KBM-7 (cell line): Measurements from ENCODE around the gene KCNK6.
"Not testable (repeated sequence)": the region's sequence is repeated elsewhere in the genome, so short reads cannot be mapped to it uniquely, and the experiment has no call there.

Experiments used
- DNase-seq: peaks from one replicate; pipeline ENCODE4 v3.0.0-alpha.2; 2015
- in situ Hi-C: fragments of 300-500 bp; cut with MboI; formaldehyde crosslinking; loops from 2 replicates; pipeline ENCODE4 v1.14.3; 2020; ENCODE audit warnings: low sequenced_read_pairs, low pct_unique_long_range_greater_than_20kb, mixed read lengths

The KCNK6 gene

DNA sequence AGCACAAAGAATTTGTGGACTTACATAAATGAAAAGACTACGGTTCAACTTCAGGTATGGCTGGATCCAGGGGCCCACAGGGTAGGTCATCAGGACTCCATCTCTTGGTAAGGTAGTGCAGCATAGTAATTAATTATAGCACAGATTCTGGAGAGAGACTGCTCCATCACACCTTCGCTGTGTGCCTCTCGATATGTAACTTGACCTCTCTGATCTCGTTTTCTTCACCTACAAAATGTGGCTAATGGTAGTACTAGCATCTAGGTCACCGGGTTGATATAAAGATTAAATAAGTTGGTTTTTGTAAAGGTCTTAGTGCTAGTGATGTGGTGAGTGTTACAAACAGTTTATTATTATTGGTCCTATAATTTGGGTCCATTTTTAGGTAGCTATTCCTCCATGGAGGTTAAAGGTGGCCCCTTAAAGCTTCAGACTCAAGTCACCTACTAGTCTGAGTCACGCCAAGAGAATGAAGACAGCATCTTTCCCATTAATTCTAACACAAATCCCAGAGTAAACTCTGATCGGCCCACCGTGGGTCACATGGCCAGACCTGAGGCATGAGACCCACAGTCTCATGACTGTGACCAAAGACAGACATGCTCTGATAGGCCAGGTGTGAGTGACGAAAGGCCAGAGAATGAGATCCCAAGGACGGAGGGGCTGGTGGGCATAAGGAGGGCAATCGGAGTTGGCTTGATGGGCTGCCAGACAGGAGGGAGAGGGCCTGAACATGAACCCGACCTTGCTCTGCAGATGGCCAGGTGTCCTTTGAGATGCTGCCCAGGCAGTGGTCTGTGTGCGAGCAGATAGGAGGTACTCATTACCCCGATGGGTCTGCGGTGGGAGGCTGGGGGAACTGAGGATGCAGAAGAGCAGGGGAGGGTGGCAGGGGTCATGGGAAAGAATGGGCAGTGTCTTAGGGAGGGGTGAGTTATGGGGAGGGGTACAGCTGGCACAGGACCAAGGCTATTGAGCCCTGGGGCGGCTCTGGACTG, 36.4 kb downstream of the KCNK6 start:
- DNase-seq, result no peak
- in situ Hi-C loops, result no loop called here

DNA sequence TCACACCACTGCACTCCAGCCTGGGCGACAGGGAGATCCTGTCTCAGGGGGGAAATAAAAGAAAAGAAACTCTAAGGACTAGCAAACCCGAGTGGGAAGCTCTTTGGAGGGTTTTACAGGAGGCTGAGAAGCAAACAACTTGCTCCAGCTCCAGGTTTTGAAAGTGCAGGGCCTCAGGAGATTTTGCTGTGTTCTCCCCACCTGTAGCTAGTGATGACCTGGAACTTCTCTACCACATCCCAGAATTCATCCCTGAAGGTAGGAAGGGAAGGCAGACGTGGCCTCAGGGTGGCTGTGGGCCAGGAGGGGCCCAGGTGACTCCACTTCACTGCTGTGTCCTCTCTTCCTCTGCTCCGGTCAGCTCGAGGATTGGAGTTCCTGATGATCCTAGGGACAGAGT, 38.4 kb downstream of the KCNK6 start:
- in situ Hi-C loops, result no loop called here

GRCh38 chr19:38359242-38360021, 39.8 kb downstream of the KCNK6 start:
- no peak for DNase-seq
- in situ Hi-C loops, result no loop called here

More for the DNA sequence above, 38.4 kb downstream of the KCNK6 start:
- no peak for DNase-seq

DNA sequence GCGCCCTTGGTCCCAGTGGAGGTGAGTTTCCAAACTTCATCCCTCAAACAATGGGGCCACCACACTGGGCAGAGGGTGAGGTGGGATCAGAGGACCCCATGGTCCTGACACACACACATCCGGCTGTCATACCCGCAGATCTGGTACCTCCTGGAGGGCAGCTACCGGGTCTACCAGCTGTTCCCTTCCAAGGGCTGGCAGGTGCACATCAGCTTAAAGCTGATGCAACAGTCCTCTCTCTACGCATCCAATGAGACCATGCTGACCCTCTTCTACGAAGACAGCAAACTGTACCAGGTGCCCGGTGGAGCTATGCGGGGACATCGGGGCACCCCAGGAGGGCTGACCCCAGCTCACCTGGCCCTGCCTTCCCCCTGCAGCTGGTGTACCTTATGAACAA, 40.7 kb downstream of the KCNK6 start:
- in situ Hi-C loops, result no loop called here

GRCh38 chr19:38360839-38361631, 41.4 kb downstream of the KCNK6 start:
- no peak for DNase-seq
- in situ Hi-C loops, result no loop called here

More for the DNA sequence above, 40.7 kb downstream of the KCNK6 start:
- no peak for DNase-seq

DNA sequence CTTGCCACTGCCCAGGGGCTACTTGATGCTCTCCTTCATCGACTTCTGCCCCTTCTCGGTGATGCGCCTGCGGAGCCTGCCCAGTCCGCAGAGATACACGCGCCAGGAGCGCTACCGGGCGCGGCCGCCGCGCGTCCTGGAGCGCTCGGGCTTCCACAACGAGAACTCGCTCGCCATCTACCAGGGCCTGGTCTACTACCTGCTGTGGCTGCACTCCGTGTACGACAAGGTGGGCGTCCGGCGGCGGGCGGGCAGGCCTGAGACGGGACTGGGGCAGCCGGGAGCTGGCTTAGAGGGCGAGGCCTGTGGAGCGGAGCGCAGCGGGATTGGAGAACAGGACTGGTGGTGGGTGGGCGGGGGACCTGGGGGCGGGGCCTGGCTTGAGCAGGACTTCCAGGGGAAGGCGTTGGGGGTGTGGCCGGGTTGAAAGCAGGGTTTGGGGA, 42.0 kb downstream of the KCNK6 start:
- peak; percentile 88 for DNase-seq
- in situ Hi-C loops, result no loop called here

- peak; percentile 90 for DNase-seq
- in situ Hi-C loops, result no loop called here
Measured at GRCh38 chr19:38362076-38362945, 42.7 kb downstream of the KCNK6 start.

DNA sequence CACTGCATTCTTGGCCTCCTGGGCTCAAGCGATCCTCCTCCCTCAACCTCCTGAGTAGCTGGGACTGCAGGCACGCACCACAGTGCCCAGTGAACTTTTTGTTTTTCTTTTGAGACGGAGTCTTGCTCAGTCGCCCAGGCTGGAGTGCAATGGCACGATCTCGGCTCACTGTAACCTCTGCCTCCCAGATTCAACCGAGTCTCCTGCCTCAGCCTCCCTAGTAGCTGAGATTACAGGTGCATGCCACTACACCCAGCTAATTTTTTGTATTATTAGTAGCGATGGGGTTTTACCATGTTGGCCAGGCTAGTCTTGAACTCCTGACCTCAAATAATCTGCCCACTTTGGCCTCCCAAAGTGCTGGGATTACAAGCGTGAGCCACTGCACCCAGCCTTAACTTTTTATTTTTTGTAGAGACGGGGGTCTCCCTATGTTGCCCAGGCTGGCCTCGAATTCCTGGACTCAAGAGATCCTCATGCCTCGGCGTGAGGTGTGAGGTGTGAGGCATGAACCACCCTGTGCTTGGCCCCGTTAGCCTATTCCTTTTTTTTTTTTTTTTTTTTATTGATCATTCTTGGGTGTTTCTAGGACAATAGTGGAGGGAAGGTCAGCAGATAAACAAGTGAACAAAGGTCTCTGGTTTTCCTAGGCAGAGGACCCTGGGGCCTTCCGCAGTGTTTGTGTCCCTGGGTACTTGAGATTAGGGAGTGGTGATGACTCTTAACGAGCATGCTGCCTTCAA, 43.5 kb downstream of the KCNK6 start:
- DNase-seq, in situ Hi-C loops: not testable (repeated sequence)

- in situ Hi-C loops, result no loop called here
- DNase-seq, result no peak
Measured at GRCh38 chr19:38367041-38367440, 47.4 kb downstream of the KCNK6 start.

DNA sequence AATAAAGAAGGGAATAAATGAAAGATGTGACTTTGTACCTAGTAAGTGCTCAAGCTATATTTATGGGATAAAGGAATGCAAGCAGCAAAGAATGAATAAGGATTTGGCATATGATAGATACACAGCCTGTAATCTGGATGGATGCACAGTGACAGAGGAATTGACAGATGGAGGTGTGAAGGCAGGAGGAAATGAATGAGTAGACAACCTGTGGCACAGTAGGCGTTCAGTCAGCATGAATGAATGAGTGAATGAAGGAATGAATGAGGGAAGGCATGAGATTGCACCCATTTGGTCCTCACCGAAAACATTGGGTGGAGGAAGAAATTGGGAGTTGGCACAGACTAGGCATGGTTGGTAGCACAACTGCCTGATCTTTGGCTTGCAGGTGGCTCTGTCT, 49.9 kb downstream of the KCNK6 start:
- in situ Hi-C loops, result no loop called here
- DNase-seq, result no peak

DNA sequence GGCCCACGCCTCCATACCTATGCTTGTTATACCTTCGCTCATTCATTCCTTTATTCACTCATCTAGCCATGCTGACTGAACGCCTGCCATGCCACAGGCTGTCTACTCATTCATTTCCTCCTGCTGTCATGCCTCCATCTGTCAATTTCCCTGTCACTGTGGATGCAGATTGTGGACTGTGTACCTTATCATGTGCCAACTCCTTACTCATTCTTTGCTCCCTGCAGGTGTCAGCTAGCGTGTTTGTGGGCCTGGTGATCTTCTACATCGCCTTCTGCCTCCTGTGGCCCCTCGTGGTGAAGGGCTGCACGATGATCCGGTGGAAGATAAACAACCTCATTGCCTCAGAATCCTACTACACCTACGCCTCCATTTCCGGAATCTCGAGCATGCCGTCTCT, 50.7 kb downstream of the KCNK6 start:
- in situ Hi-C loops, result no loop called here
- DNase-seq, result no peak

DNA sequence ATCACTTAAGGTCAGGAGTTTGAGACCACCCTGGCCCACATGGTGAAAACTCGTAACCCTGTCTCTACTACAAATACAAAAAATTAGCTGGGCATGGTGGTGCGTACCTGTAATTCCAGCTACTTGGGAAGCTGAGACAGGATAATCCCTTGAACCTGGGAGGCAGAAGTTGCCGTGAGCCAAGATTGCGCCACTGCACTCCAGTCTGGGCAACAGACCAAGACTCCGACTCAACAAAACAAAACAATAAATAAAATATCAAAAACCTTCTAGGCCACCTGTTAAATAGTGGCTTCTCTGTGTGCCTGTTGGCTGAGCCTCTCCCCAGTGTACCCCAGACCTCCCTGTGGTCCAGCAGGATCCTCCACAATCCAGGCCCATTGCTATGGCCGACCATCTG, 51.4 kb downstream of the KCNK6 start:
- in situ Hi-C loops, result no loop called here

DNA sequence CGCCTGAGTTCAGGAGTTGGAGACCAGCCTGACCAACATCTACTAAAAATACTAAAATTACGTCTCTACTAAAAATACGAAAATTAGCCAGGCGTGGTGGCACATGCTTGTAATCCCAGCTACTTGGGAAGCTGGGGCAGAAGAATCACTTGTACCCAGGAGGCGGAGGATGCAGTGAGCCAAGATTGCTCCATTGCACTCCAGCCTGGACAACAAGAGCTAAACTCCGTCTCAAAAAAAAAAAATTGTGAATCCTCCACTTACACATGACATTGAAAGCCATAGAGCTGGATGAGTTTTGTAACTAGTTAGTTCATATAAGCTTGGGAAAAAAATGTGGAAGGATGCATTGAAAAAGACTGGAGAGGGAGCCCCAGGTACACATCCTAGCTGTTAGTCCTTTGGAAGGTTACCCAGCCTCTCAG, 54.3 kb downstream of the KCNK6 start:
- in situ Hi-C loops, result no loop called here
- DNase-seq, result no peak

More for the DNA sequence above, 51.4 kb downstream of the KCNK6 start:
- DNase-seq, result no peak

DNA sequence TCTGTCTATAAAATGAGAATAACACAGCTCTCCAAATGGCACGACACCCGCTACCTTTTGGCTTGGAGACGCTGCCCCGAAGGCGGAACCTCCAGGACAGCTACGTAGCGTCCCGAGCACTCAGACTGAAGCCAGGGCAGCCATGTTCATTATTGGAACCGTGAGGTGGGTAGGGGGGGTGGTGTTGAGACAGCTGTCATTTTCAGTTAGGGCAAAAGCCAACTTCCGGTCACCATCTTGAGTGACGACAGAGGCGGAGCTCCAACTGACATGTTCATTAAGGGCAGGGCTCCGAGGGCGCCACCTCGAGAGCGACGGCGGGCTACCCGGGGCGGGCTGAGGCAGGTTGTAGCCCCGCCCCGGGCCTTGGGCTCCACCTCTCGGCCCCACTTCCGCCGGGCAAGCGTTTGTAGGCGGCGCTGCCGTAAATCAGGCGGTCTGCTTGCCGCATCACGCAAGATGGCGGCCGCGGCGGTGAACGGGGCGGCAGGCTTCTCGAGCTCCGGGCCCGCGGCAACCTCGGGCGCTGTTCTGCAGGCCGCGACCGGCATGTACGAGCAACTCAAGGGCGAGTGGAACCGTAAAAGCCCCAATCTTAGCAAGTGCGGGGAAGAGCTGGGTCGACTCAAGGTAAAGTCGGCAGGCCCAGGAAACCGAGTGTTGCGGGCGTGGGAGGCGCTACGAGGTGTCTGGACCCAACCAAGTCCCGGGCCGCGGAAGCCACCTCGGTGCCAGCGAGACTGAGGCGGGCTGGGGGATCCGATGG, 54.9 kb downstream of the KCNK6 start, which contains the start of gene PSMD8:
TSS of gene PSMD8 (plus strand) at position 240 of the 766 bp plus-strand sequence. CDS start at position 271, 31 bp downstream.
- in situ Hi-C loops, result no loop called here

GRCh38 chr19:38375098-38375493, 55.5 kb downstream of the KCNK6 start:
- no peak for DNase-seq
- in situ Hi-C loops, result no loop called here

More for the DNA sequence above, 54.9 kb downstream of the KCNK6 start, which contains the start of gene PSMD8:
- peak; percentile 100 for DNase-seq

GRCh38 chr19:38375748-38376147, 56.1 kb downstream of the KCNK6 start:
- in situ Hi-C loops, result no loop called here
- DNase-seq, result no peak

DNA sequence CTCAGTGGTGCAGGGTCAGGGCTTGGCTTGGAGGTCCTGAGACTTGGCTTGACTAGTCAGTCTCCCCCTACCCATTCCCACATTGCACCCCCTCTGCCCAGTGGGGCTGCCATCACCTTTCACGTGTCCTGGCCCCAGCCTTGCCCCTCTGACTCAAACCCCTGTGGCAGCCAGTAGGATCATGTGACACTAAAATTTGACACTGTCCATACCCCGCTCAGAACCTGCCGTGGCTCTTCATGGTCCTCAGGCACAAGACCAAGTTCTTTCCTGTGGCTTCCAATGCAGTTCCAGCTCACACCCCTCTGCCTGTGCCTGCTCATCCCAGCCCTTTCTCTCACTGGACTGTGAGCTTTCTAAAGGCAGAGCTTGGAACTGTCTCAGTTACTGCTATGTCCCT, 56.9 kb downstream of the KCNK6 start:
- DNase-seq, result no peak
- in situ Hi-C loops, result no loop called here
